ENCODE results near the gene SKIL.
"Not testable (repeated sequence)": the region's sequence is repeated elsewhere in the genome, so short reads cannot be mapped to it uniquely, and the experiment has no call there.

SKIL gene

GRCh38 chr3:170337420-170337819 lies 20.1 kb upstream of the SKIL start:
- no peak overlapping the region for H3K4me3 ChIP-seq (ENCODE audit: low read length)
- no peak for TF ChIP-seq ZNF274 (IDR thresholded peaks at IDR 0.05; ENCODE audit: low read depth, low read length)

GRCh38 chr3:170338690-170339340 lies 18.7 kb upstream of the SKIL start:
- no peak overlapping the region for H3K4me3 ChIP-seq (ENCODE audit: low read length)
- no peak for TF ChIP-seq ZNF274 (IDR thresholded peaks at IDR 0.05; ENCODE audit: low read depth, low read length)

DNA sequence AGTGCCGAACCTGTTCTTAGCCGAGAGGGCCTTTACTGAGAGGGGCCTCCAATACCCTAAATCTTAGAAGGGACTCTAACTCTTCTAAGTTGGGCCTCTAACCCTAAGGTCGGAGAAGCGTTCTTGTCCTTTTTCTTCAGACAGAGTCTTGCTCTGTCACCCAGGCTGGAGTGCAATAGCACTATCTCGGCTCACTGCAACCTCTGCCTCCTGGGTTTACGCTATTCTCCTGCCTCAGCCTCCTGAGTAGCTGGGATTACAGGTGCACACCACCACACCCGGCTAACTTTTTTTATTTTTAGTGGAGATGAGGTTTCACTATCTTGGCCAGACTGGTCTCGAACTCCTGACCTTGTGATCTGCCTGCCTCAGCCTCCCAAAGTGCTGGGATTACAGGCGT lies 15.2 kb upstream of the SKIL start:
- H3K4me3 ChIP-seq (ENCODE audit: low read length): not testable (repeated sequence)

GRCh38 chr3:170343859-170344258 lies 13.7 kb upstream of the SKIL start:
- not testable (repeated sequence) for H3K4me3 ChIP-seq (ENCODE audit: low read length)

- TF ChIP-seq ZNF274 (IDR thresholded peaks at IDR 0.05; ENCODE audit: low read depth, low read length): no peak
- no peak overlapping the region for H3K4me3 ChIP-seq (ENCODE audit: low read length)
Measured at GRCh38 chr3:170344971-170345370, 12.5 kb upstream of the SKIL start.

- TF ChIP-seq ZNF274 (IDR thresholded peaks at IDR 0.05; ENCODE audit: low read depth, low read length): no peak
- H3K4me3 ChIP-seq (ENCODE audit: low read length): no peak overlapping the region
Measured at GRCh38 chr3:170346481-170347392, 10.8 kb upstream of the SKIL start.

DNA sequence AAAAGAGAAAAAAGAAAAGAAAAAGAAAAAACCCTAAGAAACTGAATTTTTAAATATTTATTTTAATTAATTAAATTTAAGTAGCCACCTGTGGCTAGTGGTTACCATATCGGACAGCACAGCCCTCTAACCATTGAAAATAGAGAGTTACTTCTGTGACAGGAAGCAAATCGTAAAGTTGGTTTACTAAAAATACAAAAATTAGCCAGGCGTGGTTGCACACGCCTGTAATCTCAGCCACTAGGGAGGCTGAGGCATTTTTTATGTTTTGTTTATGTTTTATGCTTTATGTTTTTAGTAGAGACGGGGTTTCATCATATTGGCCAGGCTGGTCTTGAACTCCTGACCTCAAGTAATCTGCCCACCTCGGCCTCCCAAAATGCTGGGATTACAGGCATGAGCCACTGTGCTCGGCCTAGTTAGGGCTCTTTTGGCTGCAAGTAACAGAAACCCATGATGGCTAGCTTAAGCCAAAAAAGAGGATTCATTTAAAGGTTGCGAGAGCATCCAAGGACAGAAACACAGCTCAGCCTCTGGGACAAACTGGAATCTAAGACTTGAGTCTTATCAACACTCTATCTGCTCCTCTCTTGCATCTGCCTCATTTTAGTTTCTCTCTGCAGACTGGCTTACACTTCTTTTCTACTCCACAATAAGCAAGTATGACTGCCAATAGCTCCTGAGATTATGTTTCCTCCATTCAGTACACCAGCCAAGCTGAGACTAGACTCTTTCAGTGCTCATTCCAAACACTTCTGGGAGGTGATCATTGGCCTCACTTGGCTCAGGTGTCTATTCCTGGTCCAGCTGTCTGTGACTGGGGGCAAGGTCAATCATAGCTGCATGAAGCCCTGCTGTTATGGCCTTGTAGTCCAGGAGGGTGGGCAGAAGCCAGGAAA lies 6.8 kb upstream of the SKIL start:
- TF ChIP-seq ZNF274 (IDR thresholded peaks at IDR 0.05; ENCODE audit: low read depth, low read length): no peak
- peak overlapping the region; percentile 39; the same call in 1 of the 2 replicates for H3K4me3 ChIP-seq (ENCODE audit: low read length)

- H3K4me3 ChIP-seq (ENCODE audit: low read length): no peak overlapping the region
- no peak for TF ChIP-seq ZNF274 (IDR thresholded peaks at IDR 0.05; ENCODE audit: low read depth, low read length)
Measured at GRCh38 chr3:170352936-170353335, 4.6 kb upstream of the SKIL start.

GRCh38 chr3:170353485-170353884 lies 4.0 kb upstream of the SKIL start:
- H3K4me3 ChIP-seq (ENCODE audit: low read length): no peak overlapping the region
- no peak for TF ChIP-seq ZNF274 (IDR thresholded peaks at IDR 0.05; ENCODE audit: low read depth, low read length)

DNA sequence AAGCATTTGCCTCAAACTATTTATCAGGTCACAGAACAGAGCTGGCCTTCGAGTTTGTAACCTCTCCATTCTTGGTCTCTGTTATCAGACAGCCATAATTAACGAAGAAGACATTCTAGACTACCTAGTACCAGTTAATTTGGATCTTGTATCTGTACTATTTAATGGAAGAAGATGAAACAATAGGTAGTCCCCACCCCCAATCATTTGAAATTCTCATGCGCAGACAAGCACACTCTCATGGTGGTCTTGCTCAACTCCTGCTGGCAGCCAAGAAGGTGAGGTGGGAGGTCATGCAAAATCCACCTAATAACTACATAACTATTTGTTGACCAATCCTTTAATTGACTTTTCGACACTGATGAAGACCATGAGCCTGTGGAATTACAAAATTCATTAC lies 2.8 kb upstream of the SKIL start:
- TF ChIP-seq ZNF274 (IDR thresholded peaks at IDR 0.05; ENCODE audit: low read depth, low read length): no peak
- H3K4me3 ChIP-seq (ENCODE audit: low read length): no peak overlapping the region

DNA sequence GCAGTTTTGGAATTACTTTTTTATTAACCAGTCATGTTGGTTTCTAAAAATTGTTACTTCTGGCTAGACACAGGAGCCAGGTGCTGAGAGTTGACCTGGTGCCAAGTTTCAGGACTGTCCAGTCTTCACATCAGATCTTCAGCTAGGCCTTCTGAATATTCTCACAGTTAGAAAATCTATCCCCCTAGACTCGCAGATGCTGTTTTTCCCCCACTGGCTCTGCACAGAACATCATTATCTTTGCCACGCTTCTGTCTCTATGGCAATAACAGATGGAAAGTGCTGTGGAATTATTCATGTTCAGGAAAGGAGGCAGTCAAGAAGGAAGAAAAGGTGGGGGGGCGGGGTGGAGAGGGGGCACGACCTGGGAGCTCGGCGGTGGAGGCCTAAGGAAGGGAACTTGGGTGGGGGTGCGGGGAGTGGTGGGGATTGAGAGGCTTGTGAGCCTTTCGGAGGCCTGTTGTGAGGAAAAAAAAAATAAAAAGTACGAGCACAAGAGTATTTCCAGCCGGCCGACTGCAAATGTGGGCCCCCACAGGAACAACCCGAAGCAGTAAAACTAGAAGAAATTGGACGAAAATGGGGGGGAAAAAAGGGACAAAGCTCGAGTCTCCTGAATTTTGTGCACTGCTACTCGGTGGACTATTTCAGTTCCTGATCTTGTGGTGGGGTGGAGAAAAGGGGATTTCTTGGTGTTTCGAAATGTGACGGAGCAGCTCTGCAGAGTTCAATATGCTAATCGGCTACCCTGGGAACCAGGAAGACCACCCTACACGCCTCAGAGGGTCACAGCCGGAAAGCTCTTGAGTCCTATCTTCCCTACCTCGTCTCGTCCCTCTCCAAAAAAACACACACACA lies 1.5 kb upstream of the SKIL start:
- peak overlapping the region; percentile 90 for H3K4me3 ChIP-seq (ENCODE audit: low read length)
- no peak for TF ChIP-seq ZNF274 (IDR thresholded peaks at IDR 0.05; ENCODE audit: low read depth, low read length)

GRCh38 chr3:170356596-170357175 lies 829 bp upstream of the SKIL start:
- TF ChIP-seq ZNF274 (IDR thresholded peaks at IDR 0.05; ENCODE audit: low read depth, low read length): no peak
- H3K4me3 ChIP-seq (ENCODE audit: low read length): peak overlapping the region; percentile 90
